ENCODE data around the gene ARG2.

The ARG2 gene

DNA sequence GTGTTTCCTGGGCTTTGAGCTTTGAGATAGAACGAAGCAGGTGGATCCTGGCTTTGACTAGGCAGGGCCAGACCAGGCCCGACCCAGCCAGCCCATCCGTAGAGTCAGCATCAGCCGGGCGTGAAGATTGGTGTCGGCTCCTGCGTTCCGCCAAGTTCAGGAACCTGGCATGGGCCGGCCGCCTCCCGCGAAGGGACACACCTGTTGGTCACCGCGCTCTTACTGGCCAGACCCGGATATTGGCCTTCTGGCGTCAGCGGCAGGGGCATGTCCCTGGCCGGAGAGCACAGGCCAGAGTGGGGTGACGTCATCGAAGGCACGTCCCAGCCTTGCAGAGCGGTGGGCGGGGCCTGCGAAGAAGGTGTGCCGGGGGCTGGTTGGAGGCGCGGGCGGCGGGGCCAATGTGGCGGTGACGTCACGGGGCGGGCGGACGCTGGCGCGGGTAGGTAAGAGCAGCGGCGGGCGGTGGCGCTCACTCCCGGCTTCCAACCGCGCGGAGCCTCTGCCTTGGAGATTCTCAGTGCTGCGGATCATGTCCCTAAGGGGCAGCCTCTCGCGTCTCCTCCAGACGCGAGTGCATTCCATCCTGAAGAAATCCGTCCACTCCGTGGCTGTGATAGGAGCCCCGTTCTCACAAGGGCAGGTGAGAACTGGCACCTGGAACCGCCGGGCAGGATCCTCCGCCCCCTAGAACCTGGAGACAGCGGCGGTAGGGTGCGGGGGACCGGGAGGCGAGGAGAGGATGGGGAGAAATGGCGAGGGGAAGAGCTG lies at the start of gene ARG2:
TSS of gene ARG2 (plus strand) at position 475 of the 771 bp plus-strand sequence. CDS start at position 533, 58 bp downstream.
- in situ Hi-C loops (cut with MboI; ENCODE audit: low sequenced_read_pairs), result no loop called here

DNA sequence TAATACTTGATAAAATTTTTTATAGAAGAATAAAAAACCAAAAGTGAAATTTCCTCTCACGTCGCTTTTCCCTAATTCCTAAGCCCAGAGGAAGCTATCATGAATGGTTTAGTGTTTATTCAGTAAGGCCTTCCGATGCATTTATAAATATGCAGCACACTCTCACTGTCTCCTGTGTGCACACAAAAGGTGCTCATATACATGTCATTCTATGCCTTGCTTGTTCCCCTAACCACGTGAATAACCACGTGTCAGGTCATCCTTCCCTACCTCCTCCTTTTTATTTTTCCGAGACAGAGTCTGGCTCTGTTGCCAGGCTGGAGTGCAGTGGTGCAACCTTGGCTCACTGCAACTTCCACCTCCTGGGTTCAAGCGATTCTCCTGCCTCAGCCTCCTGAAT lies 49.3 kb upstream of the ARG2 start:
- in situ Hi-C loops (cut with MboI; ENCODE audit: low sequenced_read_pairs), result no loop called here

DNA sequence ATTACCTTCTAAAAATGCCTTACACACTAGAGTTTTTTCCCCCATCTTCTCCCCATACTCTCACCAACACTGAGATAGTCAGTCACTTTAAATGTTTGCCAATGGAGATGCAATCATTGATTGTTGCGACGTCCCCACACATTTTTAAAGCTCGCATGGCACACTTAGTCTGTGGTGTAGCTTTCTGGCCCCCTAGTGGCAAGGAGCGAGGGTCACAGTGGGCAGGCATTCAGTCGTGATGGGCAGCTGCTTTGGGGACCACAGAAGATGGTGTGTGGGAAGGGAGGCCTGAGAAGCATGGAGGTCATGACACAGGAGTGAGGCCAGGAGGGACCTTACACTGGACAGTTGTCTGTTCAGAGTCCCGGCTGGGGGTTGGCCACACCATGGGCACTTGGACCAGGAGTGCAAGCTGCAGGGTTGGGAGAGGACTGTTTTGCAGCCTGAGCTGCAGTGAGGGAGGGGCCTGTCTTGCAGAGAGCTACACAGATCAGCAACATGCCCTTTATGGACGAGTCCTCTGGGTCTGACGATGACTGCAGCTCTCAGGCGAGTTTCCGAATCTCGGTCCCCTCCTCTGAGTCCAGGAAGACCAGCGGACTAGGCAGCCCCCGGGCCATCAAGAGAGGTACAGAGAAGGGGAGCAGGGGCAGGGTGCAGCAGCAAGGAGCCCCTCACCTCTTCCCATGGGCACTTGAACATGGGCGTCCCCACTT lies 48.3 kb upstream of the ARG2 start:
- in situ Hi-C loops (cut with MboI; ENCODE audit: low sequenced_read_pairs), result no loop called here

DNA sequence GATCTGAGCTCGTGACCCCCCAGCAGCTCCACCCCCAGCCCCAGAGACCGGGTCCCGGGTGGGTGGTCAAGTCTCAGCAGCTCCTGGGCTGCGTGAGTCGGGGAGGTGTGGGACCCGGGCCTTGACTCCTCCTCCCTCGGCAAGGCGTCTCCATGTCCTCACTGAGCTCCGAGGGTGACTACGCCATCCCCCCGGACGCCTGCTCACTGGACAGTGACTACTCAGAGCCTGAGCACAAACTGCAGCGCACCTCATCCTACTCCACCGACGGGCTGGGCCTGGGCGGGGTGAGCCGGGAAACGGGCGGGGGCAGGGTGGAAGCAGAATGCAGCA lies 47.8 kb upstream of the ARG2 start:
- in situ Hi-C loops (cut with MboI; ENCODE audit: low sequenced_read_pairs), result no loop called here

DNA sequence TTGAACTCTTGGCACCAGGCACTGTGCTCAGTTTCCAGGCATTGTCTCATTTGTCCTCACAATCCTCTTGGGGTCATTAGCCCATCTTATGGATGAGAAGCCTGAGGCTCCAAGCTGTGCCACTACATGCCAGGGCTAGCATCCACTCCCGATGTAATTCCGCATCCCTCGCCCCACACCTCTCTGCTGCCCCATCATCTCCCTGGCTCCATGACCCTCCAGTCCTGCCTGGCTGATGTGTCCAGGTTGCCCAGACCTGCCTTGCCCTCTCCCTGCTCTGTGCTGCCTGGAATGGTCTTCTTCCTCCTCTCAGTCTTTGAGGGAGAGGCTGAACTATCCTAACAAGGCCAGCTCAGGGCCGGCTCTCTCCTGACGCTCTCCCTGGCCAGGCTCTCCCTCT lies 47.1 kb upstream of the ARG2 start:
- in situ Hi-C loops (cut with MboI; ENCODE audit: low sequenced_read_pairs), result no loop called here

DNA sequence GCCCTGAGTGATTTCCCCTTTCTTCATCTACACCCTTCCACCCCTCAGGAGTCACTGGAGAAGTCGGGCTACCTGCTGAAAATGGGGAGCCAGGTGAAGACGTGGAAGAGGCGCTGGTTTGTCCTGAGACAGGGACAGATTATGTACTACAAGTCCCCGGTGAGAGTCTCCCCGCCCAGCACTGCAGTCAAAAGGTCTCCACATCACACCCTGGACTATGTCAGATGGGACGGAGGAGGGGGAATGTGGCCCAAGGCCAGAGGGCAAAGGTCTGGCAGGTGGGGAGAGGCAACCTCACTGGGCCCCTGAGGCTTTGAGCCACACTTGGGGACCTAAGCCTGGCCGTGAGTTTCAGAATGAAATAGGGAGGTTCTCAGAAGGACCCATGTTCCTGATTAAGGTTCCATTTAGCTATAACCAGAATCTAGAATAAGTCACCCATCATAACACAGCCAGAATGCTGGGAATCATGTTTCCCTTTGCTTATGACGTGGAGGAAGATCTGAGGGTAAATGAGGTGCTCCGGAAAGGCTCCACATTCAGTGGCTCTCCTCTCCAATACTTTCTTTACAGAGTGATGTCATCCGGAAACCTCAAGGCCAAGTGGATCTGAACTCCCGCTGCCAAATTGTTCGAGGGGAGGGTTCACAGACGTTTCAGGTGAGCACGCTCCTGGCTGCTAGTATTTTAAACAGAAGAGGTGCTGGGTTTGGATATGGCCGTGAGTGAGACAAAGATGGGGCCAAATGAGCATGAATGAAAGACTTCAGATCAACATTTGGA lies 46.3 kb upstream of the ARG2 start:
- in situ Hi-C loops (cut with MboI; ENCODE audit: low sequenced_read_pairs), result no loop called here

DNA sequence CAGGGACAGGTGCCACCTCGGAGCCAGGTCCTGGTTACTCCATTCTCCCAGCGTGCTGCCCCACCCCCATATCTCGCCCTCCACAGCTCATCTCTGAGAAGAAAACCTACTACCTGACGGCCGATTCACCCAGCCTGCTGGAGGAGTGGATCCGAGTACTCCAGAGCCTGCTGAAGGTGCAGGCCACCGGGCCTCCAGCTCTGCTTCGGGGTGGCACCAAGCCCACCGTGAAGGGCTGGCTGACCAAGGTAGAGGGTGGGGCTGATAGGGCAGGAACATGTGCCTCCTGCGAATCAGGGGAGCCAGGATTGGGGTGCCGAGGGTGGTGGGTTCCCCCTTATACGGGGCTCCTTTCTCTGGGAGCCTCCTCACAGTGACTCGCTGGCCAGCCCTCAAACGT lies 45.6 kb upstream of the ARG2 start:
- in situ Hi-C loops (cut with MboI; ENCODE audit: low sequenced_read_pairs), result no loop called here

DNA sequence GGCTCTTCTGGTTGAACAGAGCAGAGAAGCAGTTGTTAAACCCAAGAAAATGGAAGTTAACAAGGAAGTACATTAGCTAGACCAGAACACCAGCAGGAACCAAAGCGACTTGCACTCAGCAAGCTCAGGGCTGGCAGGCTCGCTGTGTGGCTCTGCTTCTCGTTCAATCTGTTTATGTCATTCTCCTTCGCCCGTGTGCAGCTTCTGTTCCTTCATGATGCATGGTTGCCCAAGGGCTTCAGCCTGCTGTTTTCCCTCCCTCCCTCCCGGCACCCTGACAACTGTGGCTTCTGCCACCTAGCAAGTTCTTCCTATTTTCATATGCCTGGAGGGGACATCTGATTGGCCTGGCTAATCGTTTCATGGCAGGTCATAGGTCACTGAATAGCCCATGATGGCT lies 44.9 kb upstream of the ARG2 start:
- in situ Hi-C loops (cut with MboI; ENCODE audit: low sequenced_read_pairs), result loop anchor here (25.0 kb wide), 1 partner anchor 137 kb away; the partner anchor contains the start of gene RDH12

DNA sequence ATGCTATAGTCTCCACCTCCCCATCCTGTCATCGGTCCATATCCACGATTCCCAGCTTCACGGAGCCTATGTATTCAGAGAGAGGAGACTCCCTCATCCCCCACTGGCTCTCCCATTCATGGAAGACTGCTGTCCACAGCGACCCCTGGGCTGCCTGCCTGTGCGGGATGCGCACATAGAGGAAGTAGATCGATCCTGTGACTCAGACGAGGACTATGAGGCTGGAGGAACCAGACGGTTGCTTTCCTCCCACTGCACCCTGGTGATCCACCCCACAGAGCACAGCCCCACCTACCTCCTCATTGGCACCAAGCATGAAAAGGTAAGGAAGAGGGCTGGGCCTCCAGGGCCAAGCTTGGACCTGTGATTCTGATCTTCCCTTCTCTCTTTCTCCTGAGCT lies 44.0 kb upstream of the ARG2 start:
- in situ Hi-C loops (cut with MboI; ENCODE audit: low sequenced_read_pairs), result loop anchor here (25.0 kb wide), 1 partner anchor 137 kb away; the partner anchor contains the start of gene RDH12

DNA sequence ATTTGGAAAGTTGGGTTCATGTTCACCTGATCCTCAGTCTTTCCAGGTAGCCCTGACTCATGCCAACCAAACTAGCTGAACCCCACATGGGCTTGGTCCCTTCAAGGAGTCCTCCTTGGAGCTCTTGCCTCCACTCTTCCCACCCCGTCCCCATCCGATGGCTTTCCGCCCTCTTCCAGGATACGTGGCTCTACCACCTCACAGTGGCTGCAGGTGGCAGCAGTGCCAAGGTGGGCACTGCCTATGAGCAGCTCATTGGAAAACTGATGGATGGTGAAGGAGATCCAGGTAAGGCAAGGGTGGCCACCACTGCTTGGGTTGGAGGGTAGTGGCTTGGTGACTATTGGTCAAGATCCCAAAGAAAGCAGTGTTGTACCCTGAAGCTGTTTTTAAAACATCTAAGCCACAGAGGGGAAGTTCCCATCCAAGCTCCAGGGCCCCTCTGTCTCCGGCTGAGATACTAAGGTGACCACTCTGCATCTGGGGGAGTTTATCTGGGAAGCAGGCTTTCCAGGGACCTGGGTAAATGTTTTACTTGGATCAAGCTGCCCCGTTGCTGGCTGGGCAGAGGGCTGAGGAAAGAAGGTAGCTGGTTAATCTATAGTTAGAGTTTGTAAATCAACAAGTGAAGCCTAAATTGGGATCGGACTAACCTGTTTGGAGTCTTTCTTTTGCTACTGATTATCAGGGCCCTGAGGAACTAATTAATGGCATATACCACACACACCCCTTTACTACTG lies 43.3 kb upstream of the ARG2 start:
- in situ Hi-C loops (cut with MboI; ENCODE audit: low sequenced_read_pairs), result loop anchor here (25.0 kb wide), 1 partner anchor 136 kb away; the partner anchor contains the start of gene RDH12

DNA sequence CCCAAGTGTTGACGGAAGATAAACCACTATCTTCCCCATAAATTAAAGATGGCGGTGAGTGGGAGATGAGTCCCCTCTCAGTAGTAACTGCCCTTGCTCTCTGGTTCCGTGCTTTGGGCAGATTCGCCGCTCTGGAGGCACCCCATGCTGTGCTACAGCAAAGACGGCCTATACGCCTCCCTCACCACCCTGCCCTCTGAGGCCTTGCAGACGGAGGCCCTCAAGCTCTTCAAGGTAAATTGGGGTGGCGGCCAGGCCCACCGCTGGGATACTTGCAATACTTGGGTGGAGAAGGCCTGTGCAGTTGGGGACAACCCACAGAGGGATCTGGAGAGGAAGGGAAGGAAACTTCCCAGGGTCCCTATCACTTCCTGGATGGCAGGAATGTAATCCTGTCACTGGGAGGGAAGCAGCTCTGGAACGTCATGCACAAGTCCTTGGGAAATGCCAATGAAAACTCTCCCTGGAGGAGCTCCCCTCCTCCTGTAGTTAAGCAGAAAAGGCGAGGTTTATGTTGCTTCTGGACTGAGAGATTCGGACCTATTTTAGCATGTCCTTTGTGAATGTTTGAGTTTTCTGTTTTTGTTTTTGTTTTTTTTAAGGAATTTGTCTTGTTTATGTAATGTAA lies 42.4 kb upstream of the ARG2 start:
- in situ Hi-C loops (cut with MboI; ENCODE audit: low sequenced_read_pairs), result loop anchor here (25.0 kb wide), 1 partner anchor 135 kb away; the partner anchor contains the start of gene RDH12

DNA sequence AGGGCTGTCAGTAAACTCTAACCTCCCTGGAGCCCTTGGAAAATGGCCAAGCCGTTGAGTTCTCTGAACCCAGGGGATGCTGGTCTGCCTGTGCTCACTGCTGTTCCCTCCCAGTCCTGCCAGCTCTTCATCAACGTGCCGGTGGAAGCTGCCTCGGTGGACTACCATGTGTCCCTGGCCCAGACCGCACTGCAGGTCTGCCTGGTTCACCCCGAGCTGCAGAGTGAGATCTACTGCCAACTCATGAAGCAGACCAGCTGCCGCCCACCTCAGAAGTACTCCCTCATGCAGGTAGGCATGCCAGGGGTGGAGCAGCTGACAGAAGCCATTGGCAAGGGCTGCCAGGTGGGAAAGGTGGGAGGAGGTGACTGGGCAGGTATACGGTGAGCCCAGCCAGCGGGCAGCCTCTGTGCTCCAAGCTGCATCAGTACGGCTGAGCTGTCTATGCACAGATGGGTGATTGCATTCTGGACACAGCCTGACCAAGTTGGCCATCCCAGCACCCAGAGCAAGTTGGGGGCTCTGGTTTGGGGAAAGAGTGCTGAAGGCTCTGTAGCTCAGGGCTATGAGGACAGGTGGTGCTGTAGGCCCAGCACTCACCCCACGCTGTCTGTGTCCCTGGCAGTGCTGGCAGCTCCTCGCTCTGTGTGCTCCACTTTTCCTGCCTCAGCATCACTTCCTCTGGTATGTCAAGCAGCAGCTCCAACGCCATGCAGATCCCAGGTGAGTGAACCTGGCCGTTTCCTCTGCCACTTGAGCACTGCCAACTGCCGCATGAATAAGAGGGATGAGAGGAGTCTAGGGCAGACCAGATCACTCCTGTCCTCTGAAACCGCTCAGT lies 41.6 kb upstream of the ARG2 start:
- in situ Hi-C loops (cut with MboI; ENCODE audit: low sequenced_read_pairs), result loop anchor here (25.0 kb wide), 1 partner anchor 134 kb away; the partner anchor contains the start of gene RDH12

DNA sequence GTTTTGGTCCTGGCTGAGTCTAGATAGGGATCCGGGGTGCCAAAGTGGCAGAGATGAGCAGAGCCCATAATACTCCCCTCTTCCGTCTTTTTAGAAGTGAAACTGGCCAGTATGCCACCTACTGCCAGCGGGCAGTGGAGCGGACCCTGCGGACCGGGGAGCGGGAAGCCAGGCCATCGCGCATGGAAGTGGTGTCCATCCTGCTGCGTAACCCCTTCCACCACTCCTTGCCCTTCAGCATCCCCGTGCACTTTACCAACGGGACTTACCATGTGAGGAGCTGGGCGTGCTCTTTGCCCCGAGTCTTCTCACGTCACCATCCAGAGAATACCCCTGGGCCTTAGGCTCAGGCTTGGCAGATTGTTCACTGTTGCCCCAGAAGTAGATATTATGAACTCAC lies 40.7 kb upstream of the ARG2 start:
- in situ Hi-C loops (cut with MboI; ENCODE audit: low sequenced_read_pairs), result loop anchor here (25.0 kb wide), 1 partner anchor 133 kb away; the partner anchor contains the start of gene RDH12

DNA sequence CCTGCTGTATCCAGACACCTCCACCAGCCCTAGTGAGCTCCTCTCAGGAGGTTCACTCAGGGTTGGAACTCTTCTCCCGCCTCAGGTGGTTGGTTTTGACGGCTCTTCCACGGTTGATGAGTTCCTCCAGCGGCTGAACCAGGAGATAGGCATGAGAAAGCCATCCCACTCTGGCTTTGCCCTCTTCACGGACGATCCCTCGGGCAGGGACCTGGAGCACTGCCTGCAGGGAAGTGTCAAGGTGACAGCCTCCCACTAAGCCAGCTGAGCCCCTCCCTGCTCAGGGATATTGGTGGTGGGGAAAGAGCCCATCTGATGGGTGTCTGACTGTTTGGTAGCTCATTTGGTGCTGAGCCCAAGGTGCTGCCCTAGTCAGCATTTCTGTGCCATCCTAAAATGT lies 40.1 kb upstream of the ARG2 start:
- in situ Hi-C loops (cut with MboI; ENCODE audit: low sequenced_read_pairs), result loop anchor here (25.0 kb wide), 1 partner anchor 133 kb away; the partner anchor contains the start of gene RDH12

DNA sequence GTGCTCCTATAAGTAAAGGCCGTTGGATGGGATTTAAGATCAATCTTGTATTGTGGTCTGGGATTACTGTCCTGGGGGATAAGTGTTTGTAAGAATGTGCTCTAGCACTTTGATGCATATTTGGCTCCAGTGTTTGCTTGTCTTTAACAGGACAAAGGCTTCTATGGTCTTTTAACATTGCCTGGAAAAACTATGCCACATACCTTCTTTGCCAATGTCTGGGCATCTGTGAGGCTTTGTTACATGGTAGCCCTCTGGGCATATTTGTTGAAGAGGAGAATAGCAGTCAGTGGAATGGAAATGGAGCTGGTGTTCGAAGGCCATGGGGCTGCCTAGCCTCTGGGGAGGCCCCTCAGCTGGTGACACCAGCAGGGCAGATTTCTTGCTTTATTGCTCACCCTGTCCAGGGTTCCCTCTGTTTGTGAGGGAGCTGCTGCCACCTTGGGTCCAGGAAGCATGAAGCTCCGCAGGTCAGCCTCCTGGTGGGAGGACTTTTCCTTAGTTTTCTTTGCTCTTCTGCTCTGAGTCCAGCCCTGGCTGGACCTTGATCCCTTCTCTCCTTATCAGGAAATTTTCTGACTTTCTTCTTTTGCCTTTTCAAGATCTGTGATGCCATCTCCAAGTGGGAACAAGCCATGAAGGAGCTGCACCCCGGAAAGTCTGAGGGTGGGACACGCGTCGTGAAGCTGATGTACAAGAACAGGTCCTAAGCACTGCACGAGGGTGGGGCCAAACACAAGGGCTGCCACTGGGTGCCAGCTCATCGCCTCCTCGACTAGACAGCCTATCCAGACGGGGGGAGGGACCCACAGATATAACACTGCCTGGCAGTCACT lies 39.2 kb upstream of the ARG2 start:
- in situ Hi-C loops (cut with MboI; ENCODE audit: low sequenced_read_pairs), result loop anchor here (25.0 kb wide), 1 partner anchor 132 kb away; the partner anchor contains the start of gene RDH12

DNA sequence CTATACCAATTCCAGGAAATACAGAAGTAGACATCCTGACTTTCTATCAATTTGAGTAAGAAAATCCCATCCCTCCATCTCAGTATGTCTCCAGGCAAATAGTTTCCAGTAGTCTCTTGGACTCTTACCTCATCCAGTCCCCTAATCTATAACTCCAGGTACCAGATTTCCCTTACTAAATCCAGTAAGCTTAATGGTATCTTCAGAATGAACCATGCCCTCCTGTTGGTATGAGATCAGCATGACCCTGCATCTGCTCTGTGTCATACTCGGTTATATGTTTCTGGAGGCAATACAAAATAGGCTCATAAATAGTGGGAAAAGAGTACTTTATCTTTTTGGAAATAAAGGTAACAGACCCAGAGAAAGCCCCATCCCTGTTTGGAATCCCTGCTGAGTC lies 38.1 kb upstream of the ARG2 start:
- in situ Hi-C loops (cut with MboI; ENCODE audit: low sequenced_read_pairs), result loop anchor here (25.0 kb wide), 1 partner anchor 131 kb away; the partner anchor contains the start of gene RDH12

DNA sequence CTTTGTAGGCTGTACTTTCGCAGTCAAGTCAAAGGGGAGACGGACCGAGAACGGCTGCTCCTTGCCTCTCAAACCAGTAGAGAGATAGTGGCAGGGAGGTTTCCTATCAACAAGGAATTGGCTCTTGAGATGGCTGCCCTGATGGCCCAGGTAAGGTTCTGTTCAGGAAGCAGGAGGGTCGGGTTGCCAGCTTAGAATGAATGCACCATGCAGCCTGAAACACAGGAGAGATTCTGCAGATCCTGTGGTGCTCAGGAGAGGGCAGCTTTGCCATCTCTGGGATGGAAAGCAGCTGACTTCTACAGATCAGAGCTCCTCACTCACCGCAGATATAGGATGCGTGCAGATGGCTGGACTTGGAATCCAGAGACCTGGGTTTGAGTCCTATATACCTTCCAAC lies 37.7 kb upstream of the ARG2 start:
- in situ Hi-C loops (cut with MboI; ENCODE audit: low sequenced_read_pairs), result loop anchor here (25.0 kb wide), 1 partner anchor 130 kb away; the partner anchor contains the start of gene RDH12

All from HL-60/S4 treated with phorbol 12-myristate 13-acetate at 8.2 ng/mL for 4 days and 3 days (cell line).